Neural cell (in vitro differentiated cells): Measurements from ENCODE around the gene AGBL5. TPM values are rescaled to one million over a fixed set of nuclear protein-coding genes. Genes with fewer than 3 reads are reported as not detected.

Experiments
- H2AFZ ChIP-seq: fragments of 200-600, 300-800 bp; sonication (generic), shearing (Covaris generic); 2 replicates; pipeline ENCODE4 v1.6.0; 2014; ENCODE audit warnings: low read depth, mild to moderate bottlenecking, antibody characterized with exemption, low read length, moderate library complexity
- H3F3A ChIP-seq: fragments of 200-600 bp; shearing (Covaris generic); 2 replicates; pipeline ENCODE4 v1.6.1; 2016; ENCODE audit warnings: mild to moderate bottlenecking, moderate library complexity, mixed read lengths, antibody characterized with exemption, low read length; ENCODE audit not compliant: insufficient read depth, poor library complexity, severe bottlenecking
- H3K27ac ChIP-seq: fragments of 200-600, 300-800 bp; sonication (generic), shearing (Covaris generic); 2 replicates; pipeline ENCODE4 v1.5.1; 2014; ENCODE audit warnings: mild to moderate bottlenecking, low read length, moderate library complexity
- H3K27me3 ChIP-seq: fragments of 300-800, 200-600 bp; sonication (generic), shearing (Covaris generic); 2 replicates; pipeline ENCODE4 v1.6.0; 2014; ENCODE audit warnings: mild to moderate bottlenecking, low read depth, low read length, moderate library complexity; ENCODE audit not compliant: insufficient read depth
- H3K36me3 ChIP-seq: fragments of 300-800, 200-600 bp; sonication (generic), shearing (Covaris generic); 2 replicates; pipeline ENCODE4 v1.5.1; 2014; ENCODE audit warnings: mild to moderate bottlenecking, antibody characterized with exemption, low read length, moderate library complexity; ENCODE audit not compliant: insufficient read depth
- H3K4me2 ChIP-seq: fragments of 300-800, 200-600 bp; sonication (generic), shearing (Covaris generic); 2 replicates; pipeline ENCODE4 v1.6.0; 2014; ENCODE audit warnings: mild to moderate bottlenecking, low read length
- H3K4me3 ChIP-seq: fragments of 300-800, 200-600 bp; sonication (generic), shearing (Covaris generic); 2 replicates; pipeline ENCODE4 v1.5.1; 2014; ENCODE audit warnings: mild to moderate bottlenecking, low read length, moderate library complexity
- H3K79me2 ChIP-seq: fragments of 200-600 bp; shearing (Covaris generic); replicated peaks from 2 replicates; pipeline ENCODE4 v1.6.0; 2014; ENCODE audit warnings: mild to moderate bottlenecking, low read length, moderate library complexity; ENCODE audit not compliant: insufficient read depth
- H3K9ac ChIP-seq: fragments of 300-800, 200-600 bp; sonication (generic), shearing (Covaris generic); 2 replicates; pipeline ENCODE4 v1.6.1; 2016; ENCODE audit warnings: mild to moderate bottlenecking, low read length, mixed read lengths
- H3K9me2 ChIP-seq: fragments of 200-600 bp; shearing (Covaris generic); 2 replicates; pipeline ENCODE4 v1.6.1; 2016; ENCODE audit warnings: mild to moderate bottlenecking, low read length, mixed read lengths; ENCODE audit not compliant: insufficient read depth
- H3K9me3 ChIP-seq: fragments of 200-600, 300-800 bp; sonication (generic), shearing (Covaris generic); 2 replicates; pipeline ENCODE4 v1.6.1; 2016; ENCODE audit warnings: mild to moderate bottlenecking, mixed run types, low read length, moderate library complexity, mixed read lengths
- H4K20me1 ChIP-seq: fragments of 200-600 bp; shearing (Covaris generic); 2 replicates; pipeline ENCODE4 v1.6.1; 2016; ENCODE audit warnings: mild to moderate bottlenecking, mixed run types; ENCODE audit not compliant: insufficient read depth
- EP300 ChIP-seq: fragments of 450-650 bp; conservative IDR thresholded peaks from 2 replicates; pipeline ENCODE4 v1.6.1; 2014; ENCODE audit warnings: antibody characterized with exemption, mild to moderate bottlenecking, moderate library complexity; ENCODE audit not compliant: poor library complexity, severe bottlenecking
- EZH2 ChIP-seq: fragments of 200-600, 300-800 bp; shearing (Covaris generic), sonication (generic); IDR thresholded peaks from 2 replicates; pipeline ENCODE4 v1.6.1; 2014; ENCODE audit warnings: antibody characterized with exemption, low read length, borderline replicate concordance, mild to moderate bottlenecking; ENCODE audit not compliant: insufficient read depth, poor library complexity, severe bottlenecking
- MXI1 ChIP-seq: fragments of 450-650 bp; conservative IDR thresholded peaks from 2 replicates; pipeline ENCODE4 v1.6.1; 2014; ENCODE audit warnings: antibody characterized with exemption, mild to moderate bottlenecking; ENCODE audit not compliant: poor library complexity, severe bottlenecking
- POLR2AphosphoS5 ChIP-seq: IDR thresholded peaks from 2 replicates; pipeline ENCODE4 v1.6.1; 2012
- RAD21 ChIP-seq: fragments of 450-650 bp; conservative IDR thresholded peaks from 2 replicates; pipeline ENCODE4 v1.6.1; 2014; ENCODE audit warnings: antibody characterized with exemption, mild to moderate bottlenecking, moderate library complexity
- REST ChIP-seq: IDR thresholded peaks from 2 replicates; pipeline ENCODE4 v1.6.1; 2012; ENCODE audit warnings: borderline replicate concordance
- SMC3 ChIP-seq: fragments of 450-650 bp; conservative IDR thresholded peaks from 2 replicates; pipeline ENCODE4 v1.6.1; 2014; ENCODE audit warnings: antibody characterized with exemption, mild to moderate bottlenecking, moderate library complexity; ENCODE audit not compliant: poor library complexity
- TAF1 ChIP-seq: IDR thresholded peaks from 2 replicates; pipeline ENCODE4 v1.6.1; 2012; ENCODE audit warnings: low read depth
- polyA plus RNA-seq: library from polyadenylated mRNA; depleted of rRNA; stranded (reverse); fragments of >200 nt; gene quantifications from 2 replicates; pipeline ENCODE4 v1.2.3, GENCODE V29; 2014
- TF ChIP-seq, protein P1 (sequence below): fragments of 450-650 bp; IDR thresholded peaks from 2 replicates; pipeline ENCODE4 v1.5.1; 2014; ENCODE audit warnings: antibody characterized with exemption, mild to moderate bottlenecking, moderate library complexity; ENCODE audit not compliant: poor library complexity, severe bottlenecking

The AGBL5 gene
- polyA plus RNA-seq, 1 donor from 2014 or later = 34.3 TPM

GRCh38 chr2:27038012-27038411 is 13.5 kb upstream of the AGBL5 start:
- Histone ChIP-seq H3F3A (no peaks in the 10 kb centered on the region), H3K9me3 (no peaks in the 10 kb centered on the region), H3K4me2 (no peak overlapping the region), H3K9me2 (no peaks in the 10 kb centered on the region), H3K79me2 (peaks cover 3% of the 10 kb centered on the region), H3K9ac (no peak overlapping the region), H3K36me3 (no peaks in the 10 kb centered on the region), H3K4me3 (no peak overlapping the region), H3K27me3 (no peaks in the 10 kb centered on the region), H2AFZ (no peak overlapping the region), H4K20me1 (no peaks in the 10 kb centered on the region), H3K27ac (no peak overlapping the region)
- no peak for TF ChIP-seq TAF1
- TF ChIP-seq RAD21 = no peak
- no peak for TF ChIP-seq REST

- no peaks in the 10 kb centered on the region for H3K27me3 ChIP-seq
- no peak overlapping the region for H3K27ac ChIP-seq
- no peaks in the 10 kb centered on the region for H3K9me2 ChIP-seq
- no peaks in the 10 kb centered on the region for H4K20me1 ChIP-seq
- H3K4me2 ChIP-seq = no peak overlapping the region
- no peak overlapping the region for H3K9ac ChIP-seq
- H3K9me3 ChIP-seq = no peaks in the 10 kb centered on the region
- no peaks in the 10 kb centered on the region for H3K79me2 ChIP-seq
- H3K36me3 ChIP-seq = no peaks in the 10 kb centered on the region
- TF ChIP-seq TAF1 = no peak
- TF ChIP-seq REST = no peak
- TF ChIP-seq POLR2AphosphoS5 = no peak
- TF ChIP-seq, protein P1, sequence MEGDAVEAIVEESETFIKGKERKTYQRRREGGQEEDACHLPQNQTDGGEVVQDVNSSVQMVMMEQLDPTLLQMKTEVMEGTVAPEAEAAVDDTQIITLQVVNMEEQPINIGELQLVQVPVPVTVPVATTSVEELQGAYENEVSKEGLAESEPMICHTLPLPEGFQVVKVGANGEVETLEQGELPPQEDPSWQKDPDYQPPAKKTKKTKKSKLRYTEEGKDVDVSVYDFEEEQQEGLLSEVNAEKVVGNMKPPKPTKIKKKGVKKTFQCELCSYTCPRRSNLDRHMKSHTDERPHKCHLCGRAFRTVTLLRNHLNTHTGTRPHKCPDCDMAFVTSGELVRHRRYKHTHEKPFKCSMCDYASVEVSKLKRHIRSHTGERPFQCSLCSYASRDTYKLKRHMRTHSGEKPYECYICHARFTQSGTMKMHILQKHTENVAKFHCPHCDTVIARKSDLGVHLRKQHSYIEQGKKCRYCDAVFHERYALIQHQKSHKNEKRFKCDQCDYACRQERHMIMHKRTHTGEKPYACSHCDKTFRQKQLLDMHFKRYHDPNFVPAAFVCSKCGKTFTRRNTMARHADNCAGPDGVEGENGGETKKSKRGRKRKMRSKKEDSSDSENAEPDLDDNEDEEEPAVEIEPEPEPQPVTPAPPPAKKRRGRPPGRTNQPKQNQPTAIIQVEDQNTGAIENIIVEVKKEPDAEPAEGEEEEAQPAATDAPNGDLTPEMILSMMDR = no peak
- no peak for TF ChIP-seq EP300
- TF ChIP-seq MXI1 = no peak
- TF ChIP-seq SMC3 = no peak
- TF ChIP-seq EZH2 = no peak
- no peak for TF ChIP-seq RAD21
- no peaks in the 10 kb centered on the region for H3F3A ChIP-seq
- H2AFZ ChIP-seq = no peak overlapping the region
- no peak overlapping the region for H3K4me3 ChIP-seq
These were observed 12.7 kb upstream of the AGBL5 start for GRCh38 chr2:27038631-27039339.
